ENCODE data around the gene IFITM5.

The IFITM5 gene

DNA sequence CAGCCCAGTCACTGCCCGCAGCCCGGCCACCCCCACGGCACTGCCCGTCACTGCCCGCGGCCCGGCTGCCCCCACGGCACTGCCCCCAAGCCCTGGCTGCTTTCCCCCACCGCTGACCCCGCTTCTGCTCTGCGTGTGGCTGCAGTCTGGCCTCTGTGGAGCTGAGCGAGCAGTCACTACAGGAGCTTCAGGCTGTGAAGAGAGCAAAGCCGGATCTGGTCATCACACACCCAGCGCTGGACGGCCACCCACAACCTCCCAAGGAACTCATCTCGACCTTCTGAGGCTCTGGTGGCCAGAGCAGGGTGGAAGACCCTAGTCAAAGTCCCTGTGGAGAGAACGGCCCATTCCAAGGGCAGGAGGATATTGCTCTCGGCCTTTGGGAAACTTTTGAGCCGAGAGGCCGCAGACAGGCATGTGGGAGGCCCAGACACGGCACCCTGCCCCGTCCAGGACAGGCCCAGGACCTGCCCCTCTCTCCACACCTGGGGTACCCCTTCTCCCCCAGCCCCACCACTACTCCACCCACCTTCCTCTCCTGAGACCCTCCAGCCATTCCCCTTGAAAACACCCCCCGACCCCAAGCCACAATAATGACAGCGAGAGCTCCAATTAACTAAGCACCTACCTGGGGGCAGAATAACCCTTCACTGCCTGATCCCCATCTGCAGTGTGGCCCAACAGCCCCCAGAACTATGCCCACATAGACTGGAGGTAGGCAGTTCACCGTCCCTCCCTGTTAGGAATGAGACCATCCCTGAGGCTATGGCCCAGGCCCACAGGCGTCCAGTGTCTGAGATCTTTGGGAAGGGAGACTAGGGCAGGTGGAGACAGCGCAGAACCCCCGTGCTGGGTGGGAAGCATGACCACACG is 14.1 kb downstream of the IFITM5 start:
- in situ Hi-C loops (cut with MboI; ENCODE audit: low sequenced_read_pairs), result no loop called here

DNA sequence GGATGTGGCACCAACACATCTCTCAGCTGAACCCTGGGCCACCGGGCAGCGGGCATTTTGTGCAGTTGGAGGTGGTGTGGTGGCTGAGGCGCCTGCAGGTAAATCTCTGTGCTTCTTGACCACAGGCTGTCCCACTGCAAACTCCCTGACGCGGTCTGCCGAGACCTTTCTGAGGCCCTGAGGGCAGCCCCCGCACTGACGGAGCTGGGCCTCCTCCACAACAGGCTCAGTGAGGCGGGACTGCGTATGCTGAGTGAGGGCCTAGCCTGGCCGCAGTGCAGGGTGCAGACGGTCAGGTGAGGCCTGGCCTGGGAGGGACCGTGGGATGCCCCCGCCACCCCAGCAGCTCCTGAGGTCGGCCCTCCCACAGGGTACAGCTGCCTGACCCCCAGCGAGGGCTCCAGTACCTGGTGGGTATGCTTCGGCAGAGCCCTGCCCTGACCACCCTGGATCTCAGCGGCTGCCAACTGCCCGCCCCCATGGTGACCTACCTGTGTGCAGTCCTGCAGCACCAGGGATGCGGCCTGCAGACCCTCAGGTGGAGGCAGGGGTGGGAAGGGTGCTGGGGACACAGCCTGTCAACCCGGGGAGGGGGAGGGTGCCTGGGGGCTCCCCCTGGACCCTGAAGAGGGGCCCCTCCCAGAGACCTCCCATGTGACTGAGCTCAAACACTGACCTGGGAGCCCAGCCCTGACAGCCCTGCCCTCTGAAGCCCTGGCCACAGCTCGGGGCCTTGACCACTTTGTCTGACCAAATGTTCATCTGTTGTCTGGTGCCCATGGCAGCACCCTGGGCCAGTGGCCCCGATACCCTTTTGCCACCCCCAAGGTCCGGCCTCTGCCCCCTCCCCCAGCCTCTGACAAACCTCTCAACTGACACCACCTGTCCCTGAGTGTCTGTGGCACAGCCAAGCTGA is 15.0 kb downstream of the IFITM5 start:
- in situ Hi-C loops (cut with MboI; ENCODE audit: low sequenced_read_pairs), result no loop called here

DNA sequence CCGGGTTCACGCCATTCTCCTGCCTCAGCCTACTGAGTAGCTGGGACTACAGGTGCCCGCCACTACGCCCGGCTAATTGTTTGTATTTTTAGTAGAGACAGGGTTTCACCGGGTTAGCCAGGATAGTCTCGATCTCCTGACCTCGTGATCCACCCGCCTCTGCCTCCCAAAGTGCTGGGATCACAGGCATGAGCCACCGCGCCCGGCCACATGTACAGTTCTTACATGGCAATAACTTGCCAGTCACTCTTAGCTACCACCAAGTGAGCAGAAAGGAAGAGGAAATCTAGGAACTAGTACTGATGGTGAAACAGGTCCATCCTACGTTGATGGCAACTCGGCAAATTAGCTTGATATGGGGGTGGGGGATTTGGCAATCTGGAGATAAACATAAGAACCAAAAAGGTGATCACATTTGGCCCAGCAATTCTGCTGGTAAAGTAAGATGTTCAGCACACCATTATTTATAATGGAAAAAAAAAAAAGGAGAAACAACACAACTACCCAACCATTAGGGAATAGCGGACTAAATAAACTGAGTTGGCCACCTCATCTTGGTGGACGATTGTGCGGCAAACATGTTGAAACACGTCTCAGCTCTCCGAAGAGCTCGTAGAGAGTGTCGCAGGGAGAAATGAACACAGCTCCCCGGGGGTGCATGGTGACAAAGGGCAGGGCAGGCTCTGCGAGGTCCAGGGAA is 15.8 kb downstream of the IFITM5 start:
- in situ Hi-C loops (cut with MboI; ENCODE audit: low sequenced_read_pairs), result no loop called here

DNA sequence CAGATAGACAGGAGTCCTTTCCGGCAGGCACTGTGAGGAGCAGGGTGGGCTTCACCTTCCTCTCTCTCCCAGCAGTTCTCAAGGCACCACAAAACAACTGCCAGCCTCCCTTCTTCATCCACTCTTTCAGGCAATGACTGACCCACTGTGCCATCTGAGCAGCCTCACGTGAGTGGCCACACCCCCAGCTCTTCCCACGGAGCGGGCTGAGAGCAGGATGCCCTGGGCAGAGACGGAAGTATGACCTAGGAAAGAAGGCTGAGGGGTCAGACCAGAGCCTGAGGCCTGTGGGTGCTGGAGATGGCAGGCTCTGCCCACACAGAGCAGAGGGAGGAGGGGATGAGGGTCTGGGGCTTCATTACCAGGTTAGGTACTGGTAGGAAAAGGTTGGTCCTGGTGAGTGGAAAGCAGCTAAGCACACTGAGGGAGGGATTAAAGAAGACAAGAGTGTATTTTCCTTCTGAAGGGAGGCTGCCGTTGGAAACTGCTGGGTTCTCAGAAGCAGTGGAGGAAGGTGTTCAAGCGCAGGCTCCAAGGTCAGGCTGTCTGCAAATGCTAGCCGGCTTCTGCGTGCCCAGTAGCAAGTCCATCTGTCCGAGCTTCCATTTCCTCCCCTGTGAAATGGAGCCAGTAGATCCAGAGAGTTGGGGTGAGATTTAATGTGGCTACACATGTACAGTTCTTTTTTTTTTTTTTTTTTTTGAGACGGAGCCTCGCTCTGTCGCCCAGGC is 16.5 kb downstream of the IFITM5 start:
- in situ Hi-C loops (cut with MboI; ENCODE audit: low sequenced_read_pairs), result no loop called here

DNA sequence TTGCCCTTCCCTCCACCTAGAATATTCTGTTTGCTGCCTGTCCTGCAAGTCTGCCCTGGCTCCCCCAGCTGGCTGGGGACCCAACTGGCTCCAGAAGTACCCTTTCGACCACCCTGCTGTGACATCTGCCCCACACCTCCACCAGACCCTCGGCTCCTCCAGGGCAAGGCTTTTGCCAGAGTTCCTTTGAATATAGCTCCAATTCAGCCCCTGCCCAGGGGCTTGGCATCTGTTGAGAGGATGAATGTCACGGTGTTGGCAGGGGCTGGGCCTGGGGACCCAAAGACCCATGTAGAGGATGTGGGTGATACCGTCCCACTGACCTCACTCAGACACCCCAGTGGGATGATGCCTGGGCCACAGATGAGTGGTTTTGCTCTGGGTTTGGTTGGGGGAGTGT is 17.2 kb downstream of the IFITM5 start:
- in situ Hi-C loops (cut with MboI; ENCODE audit: low sequenced_read_pairs), result no loop called here

DNA sequence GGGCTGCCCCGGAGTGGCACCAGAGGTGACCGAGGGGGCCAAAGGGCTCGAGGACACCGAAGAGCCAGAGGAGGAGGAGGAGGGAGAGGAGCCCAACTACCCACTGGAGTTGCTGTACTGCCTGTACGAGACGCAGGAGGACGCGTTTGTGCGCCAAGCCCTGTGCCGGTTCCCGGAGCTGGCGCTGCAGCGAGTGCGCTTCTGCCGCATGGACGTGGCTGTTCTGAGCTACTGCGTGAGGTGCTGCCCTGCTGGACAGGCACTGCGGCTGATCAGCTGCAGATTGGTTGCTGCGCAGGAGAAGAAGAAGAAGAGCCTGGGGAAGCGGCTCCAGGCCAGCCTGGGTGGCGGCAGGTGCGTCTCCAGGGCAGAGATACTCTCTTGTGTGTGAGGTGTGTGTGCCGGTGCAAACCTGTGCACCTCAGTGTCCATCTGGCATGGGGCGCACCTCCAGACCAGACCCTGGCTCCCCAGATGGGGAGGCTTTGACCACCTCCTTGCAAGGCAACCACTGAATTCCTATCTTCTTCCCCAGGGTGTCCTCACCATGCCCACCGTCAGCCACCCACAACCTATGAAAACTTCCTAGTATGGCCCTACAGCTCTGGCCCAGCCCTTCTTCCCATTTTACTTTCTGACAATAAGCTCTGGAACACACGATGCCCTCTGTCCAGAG is 17.7 kb downstream of the IFITM5 start:
- in situ Hi-C loops (cut with MboI; ENCODE audit: low sequenced_read_pairs), result no loop called here

DNA sequence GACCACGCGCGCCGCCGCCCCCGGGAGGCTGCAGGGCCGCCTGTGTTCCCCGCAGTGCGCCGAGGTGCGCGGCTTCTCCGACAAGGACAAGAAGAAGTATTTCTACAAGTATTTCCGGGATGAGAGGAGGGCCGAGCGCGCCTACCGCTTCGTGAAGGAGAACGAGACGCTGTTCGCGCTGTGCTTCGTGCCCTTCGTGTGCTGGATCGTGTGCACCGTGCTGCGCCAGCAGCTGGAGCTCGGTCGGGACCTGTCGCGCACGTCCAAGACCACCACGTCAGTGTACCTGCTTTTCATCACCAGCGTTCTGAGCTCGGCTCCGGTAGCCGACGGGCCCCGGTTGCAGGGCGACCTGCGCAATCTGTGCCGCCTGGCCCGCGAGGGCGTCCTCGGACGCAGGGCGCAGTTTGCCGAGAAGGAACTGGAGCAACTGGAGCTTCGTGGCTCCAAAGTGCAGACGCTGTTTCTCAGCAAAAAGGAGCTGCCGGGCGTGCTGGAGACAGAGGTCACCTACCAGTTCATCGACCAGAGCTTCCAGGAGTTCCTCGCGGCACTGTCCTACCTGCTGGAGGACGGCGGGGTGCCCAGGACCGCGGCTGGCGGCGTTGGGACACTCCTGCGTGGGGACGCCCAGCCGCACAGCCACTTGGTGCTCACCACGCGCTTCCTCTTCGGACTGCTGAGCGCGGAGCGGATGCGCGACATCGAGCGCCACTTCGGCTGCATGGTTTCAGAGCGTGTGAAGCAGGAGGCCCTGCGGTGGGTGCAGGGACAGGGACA is 18.4 kb downstream of the IFITM5 start:
- in situ Hi-C loops (cut with MboI; ENCODE audit: low sequenced_read_pairs), result no loop called here

DNA sequence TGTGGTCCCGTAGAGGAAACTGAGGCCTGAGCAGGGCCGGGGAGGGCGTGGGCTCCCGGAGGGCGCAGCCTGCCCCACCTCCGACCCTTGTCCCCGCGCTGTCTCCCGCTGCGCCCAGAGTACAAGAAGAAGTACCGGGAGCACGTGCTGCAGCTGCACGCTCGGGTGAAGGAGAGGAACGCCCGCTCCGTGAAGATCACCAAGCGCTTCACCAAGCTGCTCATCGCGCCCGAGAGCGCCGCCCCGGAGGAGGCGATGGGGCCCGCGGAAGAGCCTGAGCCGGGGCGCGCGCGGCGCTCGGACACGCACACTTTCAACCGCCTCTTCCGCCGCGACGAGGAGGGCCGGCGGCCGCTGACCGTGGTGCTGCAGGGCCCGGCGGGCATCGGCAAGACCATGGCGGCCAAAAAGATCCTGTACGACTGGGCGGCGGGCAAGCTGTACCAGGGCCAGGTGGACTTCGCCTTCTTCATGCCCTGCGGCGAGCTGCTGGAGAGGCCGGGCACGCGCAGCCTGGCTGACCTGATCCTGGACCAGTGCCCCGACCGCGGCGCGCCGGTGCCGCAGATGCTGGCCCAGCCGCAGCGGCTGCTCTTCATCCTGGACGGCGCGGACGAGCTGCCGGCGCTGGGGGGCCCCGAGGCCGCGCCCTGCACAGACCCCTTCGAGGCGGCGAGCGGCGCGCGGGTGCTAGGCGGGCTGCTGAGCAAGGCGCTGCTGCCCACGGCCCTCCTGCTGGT is 19.2 kb downstream of the IFITM5 start:
- in situ Hi-C loops (cut with MboI; ENCODE audit: low sequenced_read_pairs), result no loop called here

DNA sequence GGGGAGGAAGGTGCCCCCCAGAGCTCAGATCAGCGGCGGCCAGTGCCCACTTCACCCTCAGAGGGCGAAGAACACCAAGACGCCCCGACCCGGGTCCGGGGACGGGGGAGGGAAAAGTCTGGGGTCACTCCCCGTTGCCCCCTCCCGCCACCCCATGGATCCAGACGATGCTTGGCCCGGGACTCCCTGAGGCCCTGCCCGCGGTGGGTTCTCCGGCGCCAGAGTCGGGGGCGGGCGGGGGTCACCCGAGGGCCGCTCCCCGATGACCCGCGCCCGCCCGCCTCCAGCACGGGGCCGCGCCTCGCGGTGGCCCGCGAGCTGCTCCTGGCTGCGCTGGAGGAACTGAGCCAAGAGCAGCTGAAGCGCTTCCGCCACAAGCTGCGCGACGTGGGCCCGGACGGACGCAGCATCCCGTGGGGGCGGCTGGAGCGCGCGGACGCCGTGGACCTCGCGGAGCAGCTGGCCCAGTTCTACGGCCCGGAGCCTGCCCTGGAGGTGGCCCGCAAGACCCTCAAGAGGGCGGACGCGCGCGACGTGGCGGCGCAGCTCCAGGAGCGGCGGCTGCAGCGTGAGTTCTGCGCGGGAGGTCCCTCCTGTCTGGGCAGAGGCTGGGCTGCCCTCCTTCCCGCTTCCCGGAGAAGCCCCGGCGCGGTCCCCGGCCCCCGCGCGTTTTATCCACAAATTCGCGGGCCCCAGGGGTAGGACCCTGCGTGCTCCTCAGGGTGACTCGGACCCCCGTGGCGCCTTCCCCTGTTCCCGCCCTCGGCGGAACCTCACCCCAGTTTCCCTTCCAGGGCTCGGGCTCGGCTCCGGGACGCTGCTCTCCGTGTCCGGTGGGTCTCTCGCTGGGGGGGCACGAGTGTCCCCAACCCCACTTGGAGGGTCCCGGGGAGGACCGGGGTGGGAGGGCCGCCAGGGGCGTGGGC is 20.0 kb downstream of the IFITM5 start:
- in situ Hi-C loops (cut with MboI; ENCODE audit: low sequenced_read_pairs), result no loop called here

DNA sequence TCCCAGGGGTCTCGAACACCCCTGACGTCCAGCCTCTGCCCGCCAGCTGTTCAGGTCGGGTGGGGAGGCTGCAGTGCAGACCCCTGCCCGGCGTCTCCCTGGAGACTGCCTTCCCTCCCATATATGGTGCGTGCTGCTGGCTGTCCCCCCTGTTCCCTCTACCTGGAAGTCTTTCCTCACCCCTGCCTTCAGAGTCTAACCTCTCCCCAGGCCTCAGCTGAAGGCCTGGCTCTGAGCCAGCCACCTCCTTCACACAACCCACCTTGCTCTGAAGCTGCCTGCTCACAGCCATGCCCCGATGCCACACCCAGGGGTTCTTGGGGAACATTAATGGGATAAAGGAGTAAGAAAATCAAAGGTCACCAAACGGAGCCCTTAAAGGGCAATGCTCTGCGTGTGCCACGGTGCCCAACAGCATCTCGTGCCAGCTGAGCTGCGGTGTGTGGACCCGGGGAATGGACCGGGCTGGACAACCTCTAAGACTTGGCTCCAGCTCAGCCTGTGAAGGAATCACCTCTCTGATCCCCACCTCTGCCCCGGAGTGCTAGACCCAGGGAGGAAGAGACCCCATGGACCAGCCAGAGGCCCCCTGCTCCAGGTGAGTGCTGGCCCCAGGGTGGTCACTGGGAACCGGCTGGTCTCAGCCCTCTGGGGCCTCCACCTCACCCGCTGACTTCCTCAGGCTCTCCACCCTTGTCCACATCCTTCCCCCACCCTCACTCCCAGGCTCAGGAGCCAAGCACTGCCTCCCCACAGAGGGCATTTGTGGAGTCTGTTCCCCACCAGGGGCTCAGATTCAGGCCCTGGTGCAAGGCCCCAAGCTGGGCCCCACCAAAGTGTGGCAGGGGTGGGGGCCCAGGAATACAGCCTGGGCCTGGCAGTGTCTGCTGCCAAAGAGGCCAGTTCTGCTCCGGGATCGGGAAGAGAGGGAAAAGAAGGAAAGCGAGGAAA is 21.1 kb downstream of the IFITM5 start, which contains the start of gene NLRP6:
NLRP6 (plus strand) TSS at position 407 of the 951 bp plus-strand sequence; CDS start at position 570, 163 bp downstream.
- in situ Hi-C loops (cut with MboI; ENCODE audit: low sequenced_read_pairs), result no loop called here

DNA sequence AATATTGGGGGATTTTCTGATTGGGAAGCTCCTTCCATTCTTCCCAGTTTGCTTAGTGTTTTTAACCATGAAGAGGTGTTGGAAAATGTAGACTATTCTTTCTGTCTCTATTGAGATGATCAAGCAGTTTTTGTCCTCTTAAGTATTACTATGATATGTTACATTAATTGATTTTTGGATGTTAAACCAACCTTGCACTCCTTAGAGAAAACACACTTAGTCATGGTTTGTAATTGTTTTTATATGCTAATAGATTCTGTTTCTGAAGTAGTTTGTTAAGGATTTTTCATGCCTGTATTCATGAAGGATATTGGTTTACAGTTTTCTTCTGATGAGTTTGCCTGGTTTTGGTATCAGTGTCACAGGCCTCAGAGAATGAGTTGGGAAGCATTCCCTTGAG is 23.1 kb downstream of the IFITM5 start:
- in situ Hi-C loops (cut with MboI; ENCODE audit: low sequenced_read_pairs), result no loop called here

DNA sequence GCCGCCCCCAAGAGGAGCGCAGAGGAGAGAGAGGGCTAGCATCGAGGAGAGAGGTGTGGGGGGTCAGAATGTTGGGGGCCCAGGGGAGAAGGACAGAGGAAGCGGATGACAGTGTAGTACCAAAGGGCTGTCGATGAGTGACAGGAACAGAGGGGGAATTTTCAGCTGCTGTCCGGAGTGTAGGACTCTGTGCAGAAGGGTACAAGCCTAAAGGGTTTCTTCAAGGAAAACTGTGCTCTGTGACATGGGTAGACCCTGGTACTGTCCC is 26.5 kb downstream of the IFITM5 start:
- in situ Hi-C loops (cut with MboI; ENCODE audit: low sequenced_read_pairs), result no loop called here

DNA sequence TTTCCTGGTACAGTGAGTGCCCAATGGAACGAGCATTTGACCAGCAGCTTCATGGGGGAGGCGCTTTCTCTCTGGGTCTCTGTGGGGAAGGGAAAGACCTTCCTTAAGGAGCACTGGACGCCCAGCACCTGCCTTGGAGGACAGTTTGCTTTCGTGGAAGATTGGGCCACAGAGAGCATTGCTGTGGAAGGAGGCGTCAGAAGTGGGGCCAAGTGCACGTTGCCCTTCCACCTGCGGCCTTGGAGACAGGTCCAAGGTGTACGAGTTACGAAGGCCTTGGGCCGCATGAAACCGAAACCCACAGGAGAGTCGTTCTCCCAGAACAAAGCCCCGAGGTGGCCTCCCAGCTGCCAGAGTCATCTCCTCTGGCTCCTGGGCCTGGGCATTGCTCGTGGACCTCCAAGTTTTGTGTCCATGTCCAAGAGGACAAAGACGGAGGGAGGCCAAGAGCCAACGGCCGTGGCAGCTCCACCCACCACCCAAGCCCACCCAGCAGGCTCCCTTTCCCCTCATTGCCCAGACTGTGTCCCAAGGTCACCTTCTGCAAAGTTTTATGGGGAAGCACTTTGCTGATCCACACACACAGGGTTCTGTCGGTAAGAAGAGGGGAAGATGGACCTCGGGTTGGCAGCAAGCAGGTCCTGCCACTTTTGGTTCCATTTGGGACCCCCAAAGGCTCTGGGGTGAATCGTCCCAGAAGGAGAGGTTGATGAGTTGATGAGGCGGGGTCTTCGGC is 27.0 kb downstream of the IFITM5 start:
- in situ Hi-C loops (cut with MboI; ENCODE audit: low sequenced_read_pairs), result no loop called here

DNA sequence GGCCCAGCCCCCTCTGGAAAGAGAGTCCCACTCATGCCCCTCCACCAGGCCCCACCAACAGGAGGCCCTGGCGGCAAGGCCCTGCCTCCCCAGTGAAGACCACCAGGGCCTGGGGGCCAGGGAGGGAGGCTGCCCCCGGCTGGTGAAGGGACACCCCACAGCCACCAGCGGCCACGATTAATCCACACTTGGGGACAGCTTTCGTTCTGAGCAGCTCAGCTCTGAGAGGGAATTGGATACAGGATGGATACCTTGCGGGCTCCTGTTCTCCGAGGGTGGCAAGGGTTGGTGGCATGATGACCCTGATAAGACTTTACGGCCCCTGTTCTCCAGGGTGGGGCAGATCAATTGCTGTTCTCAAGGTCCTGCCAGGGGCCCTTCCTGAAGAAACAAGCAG is 28.0 kb downstream of the IFITM5 start:
- in situ Hi-C loops (cut with MboI; ENCODE audit: low sequenced_read_pairs), result no loop called here

DNA sequence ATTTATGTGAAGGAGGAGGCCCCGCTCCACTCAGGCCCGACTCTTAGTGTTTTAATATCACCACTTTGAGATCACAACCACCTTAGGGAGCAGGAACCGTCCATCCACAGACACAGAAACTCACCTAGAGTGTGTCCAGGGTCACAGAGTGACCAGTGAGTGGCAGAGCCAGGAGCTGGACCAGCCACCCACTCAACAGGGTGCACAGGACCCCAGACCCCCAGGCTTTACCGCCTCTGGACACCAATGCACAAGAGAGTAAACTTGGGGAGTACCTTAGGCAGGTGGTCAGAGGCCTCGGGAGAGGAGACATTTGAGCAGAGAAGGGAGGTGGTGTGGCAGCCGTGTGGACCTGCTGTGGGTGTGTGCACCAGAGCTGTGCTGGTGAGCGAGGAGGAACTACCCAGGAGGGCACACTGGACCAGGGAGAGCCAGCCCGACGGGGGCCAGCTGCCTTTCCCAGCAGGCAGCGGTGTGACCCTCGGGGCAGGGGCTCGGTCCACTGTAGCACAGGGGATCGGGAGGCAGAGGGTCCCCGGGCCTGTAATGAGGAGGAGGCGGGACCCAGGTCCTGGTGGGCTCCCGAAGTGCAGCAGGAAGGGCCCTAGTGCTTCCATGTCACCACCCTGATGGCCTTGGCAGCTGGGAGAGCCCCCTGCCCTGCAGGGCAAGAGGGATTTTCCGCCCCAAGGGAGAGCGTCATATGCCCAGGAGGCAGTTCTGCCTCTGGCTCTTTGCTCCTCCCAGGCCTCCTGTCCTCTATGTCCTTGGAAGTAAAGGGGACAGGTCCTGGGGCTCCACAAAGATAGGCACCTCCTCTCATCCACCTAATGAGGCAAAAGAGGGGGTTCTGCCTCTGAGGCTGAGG is 28.6 kb downstream of the IFITM5 start:
- in situ Hi-C loops (cut with MboI; ENCODE audit: low sequenced_read_pairs), result no loop called here

Data from HL-60/S4 treated with phorbol 12-myristate 13-acetate at 8.2 ng/mL for 4 days and 3 days (cell line).